Breast epithelium (tissue), 4 donors: ENCODE measurements around the gene HTT-AS. TPM values are rescaled to one million over a fixed set of nuclear protein-coding genes. Genes with fewer than 3 reads are reported as not detected.

Experiments used
- DNase-seq, 2 donors: peaks; one replicate each; pipeline ENCODE4 v3.0.0-alpha.2; 2019; ENCODE audit warnings: low spot score in 2 of 2
- H3K27ac ChIP-seq, 2 donors: fragments of 200-600 bp; sonication (generic) in 1 of 2; one replicate each; pipeline ENCODE4 v1.5.1; 2016 to 2019; ENCODE audit warnings: mild to moderate bottlenecking in 1 of 2
- H3K27me3 ChIP-seq, 2 donors: fragments of 200-600 bp; sonication (generic) in 1 of 2; one replicate each; pipeline versions ENCODE4 v1.5.1 to v1.6.0; 2017 to 2019; ENCODE audit warnings: control low read depth in 1 of 2, mild to moderate bottlenecking in 1 of 2
- H3K36me3 ChIP-seq: fragments of 200-600 bp; one replicate; pipeline ENCODE4 v1.5.1; 2019
- H3K4me1 ChIP-seq, 2 donors: fragments of 200-600 bp; sonication (generic); one replicate each; pipeline ENCODE4 v1.5.1; 2016 to 2019; ENCODE audit warnings: control low read depth in 1 of 2
- H3K4me3 ChIP-seq, 3 donors: fragments of 200-600 bp; sonication (generic); 1 replicate in 2 of 3; 2 replicates in 1 of 3; pipeline ENCODE4 v1.5.1; 2016 to 2019; ENCODE audit warnings: mild to moderate bottlenecking in 3 of 3, moderate library complexity in 2 of 3
- H3K9me3 ChIP-seq, 2 donors: fragments of 200-600 bp; sonication (generic) in 1 of 2; one replicate each; pipeline ENCODE4 v1.5.1; 2016 to 2019; ENCODE audit warnings: control low read depth in 1 of 2
- CTCF ChIP-seq, 3 donors: fragments of 450-650 bp; IDR thresholded peaks; one replicate each; pipeline ENCODE4 v1.5.1; 2016 to 2017; ENCODE audit warnings: antibody characterized with exemption in 3 of 3, mild to moderate bottlenecking in 3 of 3, moderate library complexity in 3 of 3
- POLR2A ChIP-seq: fragments of 450-650 bp; IDR thresholded peaks from one replicate; pipeline ENCODE4 v1.6.1; 2016; ENCODE audit warnings: antibody characterized with exemption, mild to moderate bottlenecking, moderate library complexity
- POLR2AphosphoS5 ChIP-seq, 3 donors: sonication (generic); formaldehyde crosslinking; IDR thresholded peaks; one replicate each; pipeline ENCODE4 v1.6.1; 2017; ENCODE audit warnings: antibody characterized with exemption in 3 of 3
- intact Hi-C: fragments of 100-400 bp; cut with DNase I; formaldehyde crosslinking; loops from one replicate; pipeline ENCODE4 v1.15.1; 2023; ENCODE audit warnings: low total_unique reads
- total RNA-seq, 3 donors: library from RNA; depleted of rRNA; stranded (reverse); fragments of >200 nt; gene quantifications; one replicate each; pipeline ENCODE4 v1.1.0, GENCODE V29; 2016

Gene HTT-AS
- total RNA-seq, 3 donors from 2014 or later = not detected

GRCh38 chr4:3047464-3048286 lies 26.7 kb downstream of the HTT-AS start:
- peak in 1 of 2 donors; percentile 74 for DNase-seq
- Histone ChIP-seq H3K4me1 (no peaks in the 10 kb centered on the region), H3K9me3 (no peaks in the 10 kb centered on the region), H3K4me3 (peak overlapping the region; percentile 11 to 54 (median 35)), H3K27me3 (no peaks in the 10 kb centered on the region), H3K36me3 (no peaks in the 10 kb centered on the region), H3K27ac (no peak overlapping the region)
- intact Hi-C loops = no loop called here
- TF ChIP-seq CTCF (IDR thresholded peaks at IDR 0.05) (peak in 2 of 3 donors; percentile 63 to 70), POLR2AphosphoS5 (IDR thresholded peaks at IDR 0.05) (no peak)

- Histone ChIP-seq H3K27ac (no peak overlapping the region), H3K27me3 (no peaks in the 10 kb centered on the region), H3K4me3 (no peak overlapping the region), H3K4me1 (no peaks in the 10 kb centered on the region), H3K36me3 (no peaks in the 10 kb centered on the region), H3K9me3 (no peaks in the 10 kb centered on the region)
- no peak for TF ChIP-seq POLR2AphosphoS5 (IDR thresholded peaks at IDR 0.05)
- no peak for TF ChIP-seq CTCF (IDR thresholded peaks at IDR 0.05)
- no peak for TF ChIP-seq POLR2A
- DNase-seq = no peak
- intact Hi-C loops = no loop called here
Observed at GRCh38 chr4:3046623-3047022, 27.7 kb downstream of the HTT-AS start.

GRCh38 chr4:3046162-3046561 lies 28.2 kb downstream of the HTT-AS start:
- no peaks in the 10 kb centered on the region for H3K27me3 ChIP-seq
- H3K9me3 ChIP-seq = no peaks in the 10 kb centered on the region
- no peak overlapping the region for H3K27ac ChIP-seq
- intact Hi-C loops = no loop called here
- no peak overlapping the region for H3K4me3 ChIP-seq
- TF ChIP-seq POLR2AphosphoS5 (IDR thresholded peaks at IDR 0.05) (no peak), POLR2A (no peak), CTCF (IDR thresholded peaks at IDR 0.05) (no peak)
- no peaks in the 10 kb centered on the region for H3K36me3 ChIP-seq
- peaks cover 0 to under 1% of the 10 kb centered on the region in 2 donors for H3K4me1 ChIP-seq
- no peak for DNase-seq

GRCh38 chr4:3044870-3045819 lies 29.2 kb downstream of the HTT-AS start:
- DNase-seq = no peak
- no peaks in the 10 kb centered on the region for H3K9me3 ChIP-seq

More at GRCh38 chr4:3044870-3045819, 29.2 kb downstream of the HTT-AS start:
- Histone ChIP-seq H3K4me3 (no peak overlapping the region), H3K27ac (no peak overlapping the region), H3K36me3 (no peaks in the 10 kb centered on the region), H3K4me1 (peaks cover 0 to 4% of the 10 kb centered on the region in 2 donors), H3K27me3 (no peaks in the 10 kb centered on the region)
- TF ChIP-seq CTCF (IDR thresholded peaks at IDR 0.05) (no peak), POLR2A (no peak), POLR2AphosphoS5 (IDR thresholded peaks at IDR 0.05) (no peak)
- intact Hi-C loops = no loop called here
